H9 (cell line): Measurements from ENCODE around the gene PLXNC1. TPM values are rescaled to one million over a fixed set of nuclear protein-coding genes. Genes with fewer than 3 reads are reported as not detected.
A peak's percentile ranks its signal among the peaks of the same experiment; 100 is the strongest.

ENCODE experiments used
- DNase-seq: peaks from one replicate; pipeline ENCODE4 v3.0.0-alpha.2; 2017
- H2AFZ ChIP-seq: one replicate; pipeline ENCODE4 v1.6.1; 2013; ENCODE audit warnings: mild to moderate bottlenecking, low read length, control low read depth, moderate library complexity
- H2AK5ac ChIP-seq: 2 replicates; pipeline ENCODE4 v1.6.1; 2013; ENCODE audit warnings: low read length, control low read depth, mixed read lengths; ENCODE audit not compliant: insufficient read length
- H2BK120ac ChIP-seq: one replicate; pipeline ENCODE4 v1.6.1; 2013; ENCODE audit warnings: low read depth, mild to moderate bottlenecking, low read length, control low read depth, inconsistent platforms; ENCODE audit not compliant: poor library complexity, severe bottlenecking
- H2BK12ac ChIP-seq: 2 replicates; pipeline ENCODE4 v1.6.1; 2013; ENCODE audit warnings: low read length, control low read depth, mixed read lengths, low read depth; ENCODE audit not compliant: insufficient read length
- H2BK15ac ChIP-seq: 2 replicates; pipeline ENCODE4 v1.6.1; 2013; ENCODE audit warnings: low read depth, low read length, control low read depth
- H2BK20ac ChIP-seq: one replicate; pipeline ENCODE4 v1.6.1; 2013; ENCODE audit warnings: low read depth, mild to moderate bottlenecking, low read length, control low read depth, inconsistent platforms; ENCODE audit not compliant: poor library complexity, severe bottlenecking
- H2BK5ac ChIP-seq: 2 replicates; pipeline ENCODE4 v1.6.1; 2013; ENCODE audit warnings: low read length, control low read depth, mixed read lengths; ENCODE audit not compliant: insufficient read length
- H3K14ac ChIP-seq: 2 replicates; pipeline ENCODE4 v1.6.1; 2013; ENCODE audit warnings: low read length, control low read depth; ENCODE audit not compliant: insufficient read depth
- H3K18ac ChIP-seq: 2 replicates; pipeline ENCODE4 v1.6.1; 2013; ENCODE audit warnings: low read depth, mild to moderate bottlenecking, mixed read lengths, low read length, control low read depth; ENCODE audit not compliant: insufficient read length
- H3K23ac ChIP-seq: 2 replicates; pipeline ENCODE4 v1.6.1; 2013; ENCODE audit warnings: low read length, control low read depth, mixed read lengths, low read depth; ENCODE audit not compliant: insufficient read length
- H3K23me2 ChIP-seq: 2 replicates; pipeline ENCODE4 v1.6.1; 2013; ENCODE audit warnings: low read depth, mild to moderate bottlenecking, mixed read lengths, low read length, control low read depth; ENCODE audit not compliant: insufficient read length, poor library complexity, severe bottlenecking
- H3K27ac ChIP-seq: 2 replicates; pipeline ENCODE4 v1.5.1; 2013; ENCODE audit warnings: low read length, control low read depth, mixed read lengths, low read depth; ENCODE audit not compliant: insufficient read length
- H3K27me3 ChIP-seq: 2 replicates; pipeline ENCODE4 v1.6.1; 2013; ENCODE audit warnings: low read length, control low read depth, inconsistent platforms; ENCODE audit not compliant: insufficient read depth
- H3K4ac ChIP-seq: 2 replicates; pipeline ENCODE4 v1.6.1; 2013; ENCODE audit warnings: low read depth, mild to moderate bottlenecking, control low read depth, inconsistent platforms, low read length, moderate library complexity
- H3K4me1 ChIP-seq: 2 replicates; pipeline ENCODE4 v1.6.1; 2013; ENCODE audit warnings: low read length, control low read depth, inconsistent platforms; ENCODE audit not compliant: insufficient read depth
- H3K4me2 ChIP-seq: 2 replicates; pipeline ENCODE4 v1.6.1; 2013; ENCODE audit warnings: low read length, control low read depth, mixed read lengths; ENCODE audit not compliant: insufficient read length, insufficient read depth
- H3K56ac ChIP-seq: 2 replicates; pipeline ENCODE4 v1.6.1; 2013; ENCODE audit warnings: low read depth, mild to moderate bottlenecking, mixed read lengths, low read length, control low read depth; ENCODE audit not compliant: insufficient read length
- H3K79me1 ChIP-seq: 2 replicates; pipeline ENCODE4 v1.6.1; 2013; ENCODE audit warnings: low read depth, mild to moderate bottlenecking, moderate library complexity, low read length, control low read depth, inconsistent platforms; ENCODE audit not compliant: insufficient read depth, poor library complexity, severe bottlenecking
- H3K79me2 ChIP-seq: 2 replicates; pipeline ENCODE4 v1.6.1; 2013; ENCODE audit warnings: low read length, control low read depth, inconsistent platforms; ENCODE audit not compliant: insufficient read depth
- H3K9ac ChIP-seq: 2 replicates; pipeline ENCODE4 v1.6.1; 2013; ENCODE audit warnings: low read length, control low read depth, mixed read lengths; ENCODE audit not compliant: insufficient read length; ENCODE audit errors: extremely low read depth
- H3K9me3 ChIP-seq: one replicate; pipeline ENCODE4 v1.6.1; 2013; ENCODE audit warnings: low read depth, low read length, inconsistent platforms; ENCODE audit not compliant: control insufficient read depth
- H3T11ph ChIP-seq: one replicate; pipeline ENCODE4 v1.6.1; 2013; ENCODE audit warnings: mild to moderate bottlenecking, low read length, control low read depth, inconsistent platforms
- H4K20me1 ChIP-seq: one replicate; pipeline ENCODE4 v1.6.1; 2013; ENCODE audit not compliant: control insufficient read depth, insufficient read length, insufficient read depth
- H4K5ac ChIP-seq: 2 replicates; pipeline ENCODE4 v1.6.1; 2013; ENCODE audit warnings: low read depth, mild to moderate bottlenecking, mixed read lengths, low read length, control low read depth; ENCODE audit not compliant: insufficient read length
- H4K8ac ChIP-seq: replicated peaks from 2 replicates; pipeline ENCODE4 v1.6.1; 2013; ENCODE audit warnings: low read length, control low read depth, mixed read lengths, low read depth; ENCODE audit not compliant: insufficient read length
- H4K91ac ChIP-seq: 2 replicates; pipeline ENCODE4 v1.6.1; 2013; ENCODE audit warnings: low read depth, mild to moderate bottlenecking, moderate library complexity, mixed read lengths, low read length, control low read depth; ENCODE audit not compliant: insufficient read length
- H3K27ac Mint-ChIP-seq, 3 experiments: 2 replicates in 2 of 3; 3 replicates in 1 of 3; pipeline ENCODE4 v1.8.0; 2020 to 2021; ENCODE audit warnings: mixed read lengths in 3 of 3, mild to moderate bottlenecking in 1 of 3, moderate library complexity in 1 of 3
- H3K27me3 Mint-ChIP-seq: 2 replicates; pipeline ENCODE4 v1.8.0; 2021; ENCODE audit warnings: low read depth, mild to moderate bottlenecking, moderate library complexity, mixed read lengths
- H3K36me3 Mint-ChIP-seq, 3 experiments: 2 replicates in 2 of 3; 3 replicates in 1 of 3; pipeline ENCODE4 v1.8.0; 2020 to 2021; ENCODE audit warnings: low read depth in 3 of 3, mixed read lengths in 3 of 3; ENCODE audit not compliant: insufficient read depth in 1 of 3
- H3K4me1 Mint-ChIP-seq, 2 experiments: 2 replicates each; pipeline ENCODE4 v1.8.0; 2020; ENCODE audit warnings: mixed read lengths in 2 of 2
- H3K4me3 Mint-ChIP-seq, 2 experiments: 2 replicates in 1 of 2; 3 replicates in 1 of 2; pipeline ENCODE4 v1.8.0; 2020 to 2021; ENCODE audit warnings: mild to moderate bottlenecking in 2 of 2, mixed read lengths in 2 of 2, moderate library complexity in 1 of 2
- H3K9me3 Mint-ChIP-seq, 2 experiments: 2 replicates in 1 of 2; 3 replicates in 1 of 2; pipeline ENCODE4 v1.8.0; 2020; ENCODE audit warnings: mild to moderate bottlenecking in 2 of 2, mixed read lengths in 2 of 2, moderate library complexity in 1 of 2
- CTCF ChIP-seq: fragments of 200-600 bp; sonication (generic); conservative IDR thresholded peaks from 3 replicates; pipeline ENCODE4 v1.8.0; 2021; ENCODE audit warnings: antibody characterized with exemption, mild to moderate bottlenecking
- WGBS: extraction: QIAGEN DNeasy Blood & Tissue Kit; methylation state at CpG from one replicate; pipeline ENCODE4 v1.1.7; 2013; ENCODE audit warnings: missing lambda C conversion rate, low lambda C conversion rate, mixed read lengths; ENCODE audit not compliant: insufficient read length; ENCODE audit errors: extremely low coverage; 5-methylcytosine and 5-hydroxymethylcytosine counted together
- total RNA-seq: library from RNA; stranded (reverse); gene quantifications from 2 replicates; pipeline ENCODE4 v1.2.1, GENCODE V29; 2021

The PLXNC1 gene
- total RNA-seq, 1 experiment from 2014 or later: 1.2 TPM

GRCh38 chr12:94139816-94140215 lies 8.6 kb upstream of the PLXNC1 start:
- Histone ChIP-seq H3K4ac (no peak overlapping the region), H2AK5ac (no peak overlapping the region), H3K79me1 (no peaks in the 10 kb centered on the region), H3K9me3 (no peaks in the 10 kb centered on the region), H4K20me1 (no peaks in the 10 kb centered on the region), H3K27ac (no peak overlapping the region), H4K91ac (no peak overlapping the region), H3K56ac (no peak overlapping the region), H2BK120ac (no peak overlapping the region), H3K4me2 (no peak overlapping the region), H3K14ac (no peak overlapping the region), H2BK15ac (no peak overlapping the region), H3K79me2 (no peaks in the 10 kb centered on the region), H2BK20ac (no peak overlapping the region), H2BK5ac (no peak overlapping the region), H2BK12ac (no peak overlapping the region), H3K27me3 (no peaks in the 10 kb centered on the region), H4K5ac (no peak overlapping the region), H4K8ac (no peak overlapping the region), H3K18ac (no peak overlapping the region), H3K4me1 (no peaks in the 10 kb centered on the region), H3T11ph (no peak overlapping the region), H3K23me2 (no peaks in the 10 kb centered on the region), H2AFZ (no peak overlapping the region), H3K9ac (no peak overlapping the region), H3K23ac (no peak overlapping the region)
- TF ChIP-seq CTCF: no peak; the same call in 1 of the 3 replicates
- no CpG with 5 or more reads among the region's 21 CpGs for WGBS
- no peaks in the 10 kb centered on the region; a peak in 1 of 5 replicates for H3K9me3 Mint-ChIP-seq
- H3K27ac Mint-ChIP-seq: no peak overlapping the region
- H3K4me1 Mint-ChIP-seq: peaks cover 2 to 3% of the 10 kb centered on the region in 2 experiments; a peak in 2 of 4 replicates
- H3K27me3 Mint-ChIP-seq: peaks cover 59% of the 10 kb centered on the region
- peak; percentile 43 for DNase-seq
- no peak overlapping the region for H3K4me3 Mint-ChIP-seq
- H3K36me3 Mint-ChIP-seq: no peaks in the 10 kb centered on the region
